Keratinocyte (primary cell): Measurements from ENCODE around the gene OR2J1. TPM values are rescaled to one million over a fixed set of nuclear protein-coding genes. Genes with fewer than 3 reads are reported as not detected.

Experiments used
- DNase-seq: peaks from one replicate; pipeline ENCODE4 v3.0.0-alpha.2; 2011; ENCODE audit warnings: low read depth, missing footprints, low spot score
- FAIRE-seq: peaks from 2 replicates; lab custom pipeline; 2011; peaks lifted over from hg19 to GRCh38; lab: Jason Lieb, UNC
- H2AFZ ChIP-seq: 2 replicates; pipeline ENCODE4 v1.6.0; 2012; ENCODE audit warnings: low read length, control low read depth, inconsistent platforms; ENCODE audit not compliant: control insufficient read depth
- H3K27ac ChIP-seq: 2 replicates; pipeline ENCODE4 v1.5.1; 2011; ENCODE audit warnings: low read length; ENCODE audit not compliant: control insufficient read depth, insufficient read depth
- H3K27me3 ChIP-seq: 3 replicates; pipeline ENCODE4 v1.6.0; 2011; ENCODE audit warnings: low read length; ENCODE audit not compliant: control insufficient read depth, insufficient read depth; ENCODE audit errors: extremely low read depth
- H3K36me3 ChIP-seq, 2 experiments: 2 replicates in 1 of 2; 3 replicates in 1 of 2; pipeline ENCODE4 v1.5.1; 2011; ENCODE audit warnings: low read length in 2 of 2, mild to moderate bottlenecking in 1 of 2; ENCODE audit not compliant: control insufficient read depth in 2 of 2, insufficient read depth in 2 of 2; ENCODE audit errors: extremely low read depth in 1 of 2
- H3K4me1 ChIP-seq: 3 replicates; pipeline ENCODE4 v1.5.1; 2011; ENCODE audit warnings: low read length; ENCODE audit not compliant: control insufficient read depth, insufficient read depth; ENCODE audit errors: extremely low read depth
- H3K4me2 ChIP-seq: 3 replicates; pipeline ENCODE4 v1.6.0; 2011; ENCODE audit warnings: low read depth, low read length; ENCODE audit not compliant: control insufficient read depth, insufficient read depth; ENCODE audit errors: extremely low read depth
- H3K4me3 ChIP-seq, 3 experiments: fragments of 200-600 bp in 1 of 3; sonication (generic) in 1 of 3; 2 replicates in 2 of 3; 3 replicates in 1 of 3; pipeline ENCODE4 v1.5.1; 2011 to 2016; ENCODE audit warnings: low read length in 3 of 3, mild to moderate bottlenecking in 3 of 3, control low read depth in 2 of 3, inconsistent platforms in 1 of 3, low read depth in 1 of 3, mixed read lengths in 1 of 3, mixed run types in 1 of 3, moderate library complexity in 1 of 3; ENCODE audit not compliant: control insufficient read depth in 2 of 3, insufficient read depth in 2 of 3; ENCODE audit errors: extremely low read depth in 1 of 3
- H3K79me2 ChIP-seq: 2 replicates; pipeline ENCODE4 v1.6.0; 2012; ENCODE audit warnings: low read length; ENCODE audit not compliant: control insufficient read depth, insufficient read depth
- H3K9ac ChIP-seq: 3 replicates; pipeline ENCODE4 v1.6.0; 2011; ENCODE audit warnings: low read length; ENCODE audit not compliant: control insufficient read depth, insufficient read depth; ENCODE audit errors: extremely low read depth
- H3K9me1 ChIP-seq: 3 replicates; pipeline ENCODE4 v1.6.0; 2011; ENCODE audit warnings: low read length; ENCODE audit not compliant: control insufficient read depth, insufficient read depth; ENCODE audit errors: extremely low read depth
- H3K9me3 ChIP-seq: 2 replicates; pipeline ENCODE4 v1.5.1; 2012; ENCODE audit warnings: low read depth, low read length; ENCODE audit not compliant: control insufficient read depth
- H4K20me1 ChIP-seq: 3 replicates; pipeline ENCODE4 v1.6.0; 2011; ENCODE audit warnings: low read length; ENCODE audit not compliant: control insufficient read depth, insufficient read depth; ENCODE audit errors: extremely low read depth
- CTCF ChIP-seq, 3 experiments: IDR thresholded peaks in 1 of 3; conservative IDR thresholded peaks in 1 of 3; optimal IDR thresholded peaks in 1 of 3; 2 replicates in 2 of 3; 3 replicates in 1 of 3; pipeline versions ENCODE3 to v1.5.1; 2011; ENCODE audit warnings: low read length in 3 of 3, mild to moderate bottlenecking in 3 of 3, moderate library complexity in 2 of 3, control low read depth in 1 of 3, inconsistent platforms in 1 of 3; ENCODE audit not compliant: insufficient read depth in 2 of 3; ENCODE audit errors: extremely low read depth in 1 of 3
- EZH2 ChIP-seq: IDR thresholded peaks from one replicate; pipeline ENCODE4 v1.6.1; 2012; ENCODE audit warnings: inconsistent platforms, mild to moderate bottlenecking, low read length, moderate library complexity
- dilution Hi-C: fragments of 300-500 bp; cut with MboI; formaldehyde crosslinking; loops from one replicate; pipeline ENCODE4 v1.7.0; 2020; ENCODE audit warnings: low sequenced_read_pairs; ENCODE audit not compliant: extremely low pct_ligation_motif_present
- polyA minus RNA-seq, 3 experiments: library from RNA; depleted of rRNA, polyadenylated mRNA; stranded (reverse); fragments of >200 nt; gene quantifications; 1 replicate in 1 of 3; 2 replicates in 1 of 3; 3 replicates in 1 of 3; pipeline ENCODE4 v1.2.3, GENCODE V29; 2011
- polyA plus RNA-seq, 5 experiments: library from polyadenylated mRNA; depleted of rRNA in 3 of 5; stranded (reverse) in 3 of 5; stranded (forward) in 1 of 5; unstranded in 1 of 5; fragments of >200 nt; gene quantifications; 1 replicate in 1 of 5; 2 replicates in 3 of 5; 3 replicates in 1 of 5; pipeline versions ENCODE4 v1.2.1 to v1.2.3, GENCODE V29; 2011 to 2012; ENCODE audit warnings: missing spikeins in 2 of 5, low read depth in 1 of 5, low replicate concordance in 1 of 5

Gene OR2J1
- polyA plus RNA-seq (not detected in 3 replicates), polyA minus RNA-seq (not detected in 3 replicates)
- polyA plus RNA-seq (2011; ENCODE audit: low read depth) = not detected
- polyA plus RNA-seq (2011; cell fraction: cytosol; rRNA removed) = not detected in 2 replicates
- not detected in 2 replicates for polyA plus RNA-seq (2011; cell fraction: nucleus; rRNA removed)
- not detected in 2 replicates for polyA plus RNA-seq (2012; ENCODE audit: low replicate concordance)
- not detected for polyA minus RNA-seq (2011; cell fraction: cytosol; rRNA and poly(A)+ RNA removed)
- not detected in 2 replicates for polyA minus RNA-seq (2011; cell fraction: nucleus; rRNA and poly(A)+ RNA removed)

GRCh38 chr6:29099190-29099589, at the start of gene OR2J1:
Gene OR2J1 (plus strand): TSS chr6:29099490. CDS start chr6:29100943, 1,453 bp downstream.
- Histone ChIP-seq H2AFZ (no peak within 1 kb of the TSS), H3K27me3 (no peaks in the 10 kb centered on the region), H3K4me1 (no peaks in the 10 kb centered on the region), H3K9me1 (no peaks in the 10 kb centered on the region), H3K9me3 (no peaks in the 10 kb centered on the region), H3K4me3 (no peak within 1 kb of the TSS), H3K27ac (no peak within 1 kb of the TSS), H3K9ac (no peak within 1 kb of the TSS), H3K79me2 (no peaks in the 10 kb centered on the region), H3K4me2 (no peak within 1 kb of the TSS), H4K20me1 (no peaks in the 10 kb centered on the region), H3K36me3 (no peaks in the 10 kb centered on the region)
- dilution Hi-C loops = no loop called here
- no peak for DNase-seq
- no peak for TF ChIP-seq EZH2
- TF ChIP-seq CTCF (optimal IDR thresholded peaks at IDR 0.05 in 1 of 3, IDR thresholded peaks at IDR 0.05 in 1 of 3, conservative IDR thresholded peaks at IDR 0.05 in 1 of 3; ENCODE audit: extremely low read depth in 1 of 3, insufficient read depth in 2 of 3, low read length in 3 of 3) = no peak
- no peak for FAIRE-seq

- Histone ChIP-seq H4K20me1 (no peaks in the 10 kb centered on the region), H2AFZ (no peak overlapping the region), H3K36me3 (no peaks in the 10 kb centered on the region), H3K4me3 (no peak overlapping the region), H3K4me1 (no peaks in the 10 kb centered on the region), H3K27me3 (no peaks in the 10 kb centered on the region), H3K79me2 (no peaks in the 10 kb centered on the region), H3K9ac (no peak overlapping the region), H3K27ac (no peak overlapping the region), H3K4me2 (no peak overlapping the region), H3K9me3 (no peaks in the 10 kb centered on the region), H3K9me1 (no peaks in the 10 kb centered on the region)
- FAIRE-seq (no peak), DNase-seq (no peak)
- TF ChIP-seq EZH2 (no peak), CTCF (optimal IDR thresholded peaks at IDR 0.05 in 1 of 3, IDR thresholded peaks at IDR 0.05 in 1 of 3, conservative IDR thresholded peaks at IDR 0.05 in 1 of 3; ENCODE audit: extremely low read depth in 1 of 3, insufficient read depth in 2 of 3, low read length in 3 of 3) (no peak)
- dilution Hi-C loops = no loop called here
Measured at GRCh38 chr6:29051680-29052079, 47.6 kb upstream of the OR2J1 start.
